Measurements from ENCODE around the gene DNAI2.

GRCh38 chr17:74314877-74315276 is 40.8 kb downstream of the DNAI2 start:
- TF ChIP-seq CTCF (IDR thresholded peaks at IDR 0.05) (no peak), POLR2A (IDR thresholded peaks at IDR 0.05) (no peak)
